HL-60 (cell line): ENCODE measurements around the gene ANKRD34A.

Experiments used
- DNase-seq, 2 experiments: peaks; one replicate each; pipeline ENCODE4 v3.0.0-alpha.2; 2010 to 2020; ENCODE audit warnings: low read depth in 1 of 2, low spot score in 1 of 2
- H3K27ac ChIP-seq: fragments of 250-450 bp; sonication (Bioruptor Pico); replicated peaks from 2 replicates; pipeline ENCODE4 v1.5.1; 2020; ENCODE audit warnings: mild to moderate bottlenecking, moderate library complexity
- H3K27me3 ChIP-seq: fragments of 250-450 bp; sonication (Bioruptor Pico); 2 replicates; pipeline ENCODE4 v1.5.1; 2021; ENCODE audit warnings: mild to moderate bottlenecking, moderate library complexity; ENCODE audit not compliant: insufficient read depth, poor library complexity, severe bottlenecking
- H3K4me3 ChIP-seq: replicated peaks from 2 replicates; pipeline ENCODE4 v1.5.1; 2011; ENCODE audit warnings: mild to moderate bottlenecking, control low read depth, low read length; ENCODE audit not compliant: insufficient read depth
- GABPA ChIP-seq: IDR thresholded peaks from 2 replicates; pipeline ENCODE4 v1.6.1; 2012; ENCODE audit warnings: low read depth
- POLR2AphosphoS5 ChIP-seq: IDR thresholded peaks from 2 replicates; pipeline ENCODE4 v1.6.1; 2012; ENCODE audit warnings: low read depth
- REST ChIP-seq: IDR thresholded peaks from 2 replicates; pipeline ENCODE4 v1.6.1; 2012; ENCODE audit warnings: low read depth; ENCODE audit not compliant: insufficient replicate concordance
- SPI1 ChIP-seq: IDR thresholded peaks from 2 replicates; pipeline ENCODE4 v1.6.1; 2012; ENCODE audit warnings: low read depth, mild to moderate bottlenecking, borderline replicate concordance
- TF ChIP-seq, protein P1 (sequence below): IDR thresholded peaks from one replicate; pipeline ENCODE4 v1.5.1; 2011; ENCODE audit warnings: low read length, control low read depth, inconsistent platforms; ENCODE audit not compliant: insufficient read depth

The ANKRD34A gene

DNA sequence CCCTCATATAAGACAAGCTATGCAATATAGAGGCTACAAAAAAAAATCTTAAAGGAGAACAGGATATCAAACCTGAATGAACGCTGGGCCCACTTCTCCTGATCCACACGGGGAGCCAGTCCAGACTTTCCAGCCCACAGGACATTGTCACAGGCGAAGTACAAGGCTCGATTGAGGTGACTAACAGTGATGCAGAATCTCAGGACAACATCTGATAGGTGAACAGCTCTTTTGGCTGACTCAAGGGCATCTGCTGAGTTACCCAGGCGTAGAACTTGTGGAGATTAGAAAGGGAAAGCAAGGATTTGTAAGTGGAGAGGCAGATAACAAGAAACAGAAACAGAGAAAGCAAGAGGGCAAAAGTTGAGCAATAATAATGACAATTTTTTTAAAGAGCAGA is 47.6 kb downstream of the ANKRD34A start:
- no peak for DNase-seq
- no peak overlapping the region for H3K27ac ChIP-seq

GRCh38 chr1:145912128-145912641 is 52.2 kb downstream of the ANKRD34A start:
- no peak overlapping the region for H3K4me3 ChIP-seq
- H3K27me3 ChIP-seq = no peaks in the 10 kb centered on the region
- no peak for DNase-seq
- TF ChIP-seq SPI1 (no peak), GABPA (no peak), POLR2AphosphoS5 (no peak), REST (no peak)
- TF ChIP-seq, protein P1, sequence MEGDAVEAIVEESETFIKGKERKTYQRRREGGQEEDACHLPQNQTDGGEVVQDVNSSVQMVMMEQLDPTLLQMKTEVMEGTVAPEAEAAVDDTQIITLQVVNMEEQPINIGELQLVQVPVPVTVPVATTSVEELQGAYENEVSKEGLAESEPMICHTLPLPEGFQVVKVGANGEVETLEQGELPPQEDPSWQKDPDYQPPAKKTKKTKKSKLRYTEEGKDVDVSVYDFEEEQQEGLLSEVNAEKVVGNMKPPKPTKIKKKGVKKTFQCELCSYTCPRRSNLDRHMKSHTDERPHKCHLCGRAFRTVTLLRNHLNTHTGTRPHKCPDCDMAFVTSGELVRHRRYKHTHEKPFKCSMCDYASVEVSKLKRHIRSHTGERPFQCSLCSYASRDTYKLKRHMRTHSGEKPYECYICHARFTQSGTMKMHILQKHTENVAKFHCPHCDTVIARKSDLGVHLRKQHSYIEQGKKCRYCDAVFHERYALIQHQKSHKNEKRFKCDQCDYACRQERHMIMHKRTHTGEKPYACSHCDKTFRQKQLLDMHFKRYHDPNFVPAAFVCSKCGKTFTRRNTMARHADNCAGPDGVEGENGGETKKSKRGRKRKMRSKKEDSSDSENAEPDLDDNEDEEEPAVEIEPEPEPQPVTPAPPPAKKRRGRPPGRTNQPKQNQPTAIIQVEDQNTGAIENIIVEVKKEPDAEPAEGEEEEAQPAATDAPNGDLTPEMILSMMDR = no peak
- no peak overlapping the region for H3K27ac ChIP-seq

More for the DNA sequence above, 47.6 kb downstream of the ANKRD34A start:
- H3K4me3 ChIP-seq = no peak overlapping the region
- TF ChIP-seq GABPA = no peak
- TF ChIP-seq, protein P1 = no peak
- no peak for TF ChIP-seq POLR2AphosphoS5
- TF ChIP-seq REST = no peak
- no peak for TF ChIP-seq SPI1
- no peaks in the 10 kb centered on the region for H3K27me3 ChIP-seq
